Activated T-helper 2 cell treated with anti-CD3 and anti-CD28 coated beads, Interferon-gamma antibody, Interleukin-2, Interleukin-4, amounts not matched to agents 10 μg/mL and 5 μg/mL and 100 μg/mL, durations not matched to agents 14 hours and 24 hours and 36 hours (primary cell): ENCODE data around the gene DSTYK. TPM values are rescaled to one million over a fixed set of nuclear protein-coding genes. Genes with fewer than 3 reads are reported as not detected.
A peak's percentile ranks its signal among the peaks of the same experiment; 100 is the strongest.
"Not testable (repeated sequence)": the region's sequence is repeated elsewhere in the genome, so short reads cannot be mapped to it uniquely, and the experiment has no call there.

Source experiments
- DNase-seq: peaks from one replicate; pipeline ENCODE4 v3.0.0; 2021; ENCODE audit warnings: low spot score
- H3K27ac Mint-ChIP-seq: one replicate; pipeline ENCODE4 v1.8.0; 2021; ENCODE audit warnings: mixed read lengths
- H3K27me3 Mint-ChIP-seq: one replicate; pipeline ENCODE4 v1.8.0; 2021; ENCODE audit warnings: low read depth, mixed read lengths
- H3K36me3 Mint-ChIP-seq: one replicate; pipeline ENCODE4 v1.8.0; 2021; ENCODE audit warnings: low read depth, mixed read lengths
- H3K4me1 Mint-ChIP-seq: one replicate; pipeline ENCODE4 v1.8.0; 2021; ENCODE audit warnings: low read depth, mixed read lengths
- H3K4me3 Mint-ChIP-seq: one replicate; pipeline ENCODE4 v1.8.0; 2021; ENCODE audit warnings: low read depth, mild to moderate bottlenecking, moderate library complexity, mixed read lengths
- H3K9me3 Mint-ChIP-seq: one replicate; pipeline ENCODE4 v1.8.0; 2021; ENCODE audit warnings: mixed read lengths
- intact Hi-C: fragments of 100-400 bp; cut with micrococcal nuclease; formaldehyde crosslinking; loops from one replicate; pipeline ENCODE4 v1.15.1; 2023
- total RNA-seq: library from RNA; stranded (reverse); gene quantifications from 2 replicates; pipeline ENCODE4 v1.2.3, GENCODE V29; 2022

The DSTYK gene
- total RNA-seq, 1 donor from 2014 or later = 27.3 TPM

GRCh38 chr1:205236951-205237475 is 25.5 kb upstream of the DSTYK start:
- Mint-ChIP-seq H3K36me3 (peaks cover under 1% of the 10 kb centered on the region), H3K27ac (peak overlapping the region; percentile 91), H3K9me3 (no peaks in the 10 kb centered on the region), H3K4me3 (no peak overlapping the region), H3K27me3 (no peaks in the 10 kb centered on the region), H3K4me1 (peaks cover 43% of the 10 kb centered on the region)
- intact Hi-C loops = no loop called here
- DNase-seq = no peak

- Mint-ChIP-seq H3K9me3 (no peaks in the 10 kb centered on the region), H3K4me3 (no peak overlapping the region), H3K27ac (peak overlapping the region; percentile 59), H3K27me3 (no peaks in the 10 kb centered on the region), H3K4me1 (peaks cover 47% of the 10 kb centered on the region), H3K36me3 (no peaks in the 10 kb centered on the region)
- DNase-seq = no peak
- intact Hi-C loops = no loop called here
Measured at GRCh38 chr1:205236526-205236925, 25.0 kb upstream of the DSTYK start.

GRCh38 chr1:205235951-205236350 is 24.4 kb upstream of the DSTYK start:
- Mint-ChIP-seq H3K4me1 (peaks cover 48% of the 10 kb centered on the region), H3K27ac (peak overlapping the region; percentile 59), H3K9me3 (no peaks in the 10 kb centered on the region), H3K4me3 (no peak overlapping the region), H3K27me3 (no peaks in the 10 kb centered on the region), H3K36me3 (no peaks in the 10 kb centered on the region)
- intact Hi-C loops = no loop called here
- no peak for DNase-seq

GRCh38 chr1:205233986-205234385 is 22.5 kb upstream of the DSTYK start:
- H3K9me3 Mint-ChIP-seq, H3K27me3 Mint-ChIP-seq, H3K27ac Mint-ChIP-seq, DNase-seq, intact Hi-C loops, H3K4me3 Mint-ChIP-seq, H3K36me3 Mint-ChIP-seq: not testable (repeated sequence)
- peaks cover 60% of the 10 kb centered on the region for H3K4me1 Mint-ChIP-seq

GRCh38 chr1:205232945-205233397 is 21.5 kb upstream of the DSTYK start:
- H3K9me3 Mint-ChIP-seq = no peaks in the 10 kb centered on the region
- intact Hi-C loops = no loop called here
- no peak overlapping the region for H3K4me3 Mint-ChIP-seq
- peak overlapping the region; percentile 68 for H3K27ac Mint-ChIP-seq
- no peaks in the 10 kb centered on the region for H3K27me3 Mint-ChIP-seq
- no peak for DNase-seq
- no peaks in the 10 kb centered on the region for H3K36me3 Mint-ChIP-seq
- peaks cover 57% of the 10 kb centered on the region for H3K4me1 Mint-ChIP-seq

- Mint-ChIP-seq H3K27ac (peak overlapping the region; percentile 26), H3K4me3 (no peak overlapping the region), H3K4me1 (peaks cover 51% of the 10 kb centered on the region), H3K36me3 (no peaks in the 10 kb centered on the region), H3K27me3 (peaks cover under 1% of the 10 kb centered on the region), H3K9me3 (no peaks in the 10 kb centered on the region)
- intact Hi-C loops = no loop called here
- DNase-seq = no peak
Measured at GRCh38 chr1:205232127-205232820, 20.8 kb upstream of the DSTYK start.

- no peak overlapping the region for H3K27ac Mint-ChIP-seq
- H3K4me3 Mint-ChIP-seq = peak overlapping the region; percentile 45
- peaks cover 13% of the 10 kb centered on the region for H3K27me3 Mint-ChIP-seq
- no peaks in the 10 kb centered on the region for H3K36me3 Mint-ChIP-seq
- intact Hi-C loops = no loop called here
- H3K4me1 Mint-ChIP-seq = peaks cover 48% of the 10 kb centered on the region
- DNase-seq = no peak
- no peaks in the 10 kb centered on the region for H3K9me3 Mint-ChIP-seq
Measured at GRCh38 chr1:205230982-205231381, 19.5 kb upstream of the DSTYK start.

- intact Hi-C loops = loop anchor here (1.0 to 2.0 kb wide), 3 partner anchors 8 to 26 kb away; no protein-coding TSS in a partner anchor
- Mint-ChIP-seq H3K27me3 (peaks cover 22% of the 10 kb centered on the region), H3K36me3 (no peaks in the 10 kb centered on the region), H3K9me3 (no peaks in the 10 kb centered on the region), H3K27ac (no peak overlapping the region), H3K4me1 (peaks cover 48% of the 10 kb centered on the region), H3K4me3 (peak overlapping the region; percentile 97)
- DNase-seq = no peak
Measured at GRCh38 chr1:205229916-205230700, 18.6 kb upstream of the DSTYK start.

GRCh38 chr1:205229399-205229871 is 17.9 kb upstream of the DSTYK start:
- Mint-ChIP-seq H3K4me1 (peaks cover 48% of the 10 kb centered on the region), H3K27ac (peak overlapping the region; percentile 85), H3K36me3 (no peaks in the 10 kb centered on the region), H3K9me3 (no peaks in the 10 kb centered on the region), H3K4me3 (peak overlapping the region; percentile 97), H3K27me3 (peaks cover 26% of the 10 kb centered on the region)
- DNase-seq = peak; percentile 60
- intact Hi-C loops = loop anchor here (1.0 to 2.0 kb wide), 3 partner anchors 9 to 27 kb away; no protein-coding TSS in a partner anchor

- intact Hi-C loops = loop anchor here (1.0 to 2.0 kb wide), 2 partner anchors 19 to 29 kb away; no protein-coding TSS in a partner anchor
- H3K27ac Mint-ChIP-seq = no peak overlapping the region
- no peak for DNase-seq
- H3K27me3 Mint-ChIP-seq = peaks cover 30% of the 10 kb centered on the region
- H3K4me3 Mint-ChIP-seq = peak overlapping the region; percentile 97
- no peaks in the 10 kb centered on the region for H3K36me3 Mint-ChIP-seq
- no peaks in the 10 kb centered on the region for H3K9me3 Mint-ChIP-seq
- peaks cover 42% of the 10 kb centered on the region for H3K4me1 Mint-ChIP-seq
Measured at GRCh38 chr1:205228093-205228521, 16.6 kb upstream of the DSTYK start.

GRCh38 chr1:205227584-205228013 is 16.1 kb upstream of the DSTYK start, which contains the start of gene TMCC2:
TSS of gene TMCC2 (plus strand) at chr1:205227946. CDS start at chr1:205228565, 619 bp downstream.
- peak within 1 kb of the TSS; percentile 85 for H3K27ac Mint-ChIP-seq
- H3K4me1 Mint-ChIP-seq = peaks cover 39% of the 10 kb centered on the region
- H3K4me3 Mint-ChIP-seq = peak within 1 kb of the TSS; percentile 97
- no peaks in the 10 kb centered on the region for H3K36me3 Mint-ChIP-seq
- H3K9me3 Mint-ChIP-seq = no peaks in the 10 kb centered on the region
- intact Hi-C loops = loop anchor here (1.0 to 2.0 kb wide), 3 partner anchors 16 to 28 kb away; partner anchors contain the start of gene DSTYK
- DNase-seq = peak; percentile 75
- peaks cover 30% of the 10 kb centered on the region for H3K27me3 Mint-ChIP-seq

- no peak for DNase-seq
- no peaks in the 10 kb centered on the region for H3K9me3 Mint-ChIP-seq
- peak overlapping the region; percentile 69 for H3K4me3 Mint-ChIP-seq
- no peaks in the 10 kb centered on the region for H3K36me3 Mint-ChIP-seq
- no peak overlapping the region for H3K27ac Mint-ChIP-seq
- intact Hi-C loops = loop anchor here (1.0 kb wide), 1 partner anchor 16 kb away; the partner anchor contains the start of gene DSTYK
- H3K4me1 Mint-ChIP-seq = peaks cover 34% of the 10 kb centered on the region
- H3K27me3 Mint-ChIP-seq = peaks cover 32% of the 10 kb centered on the region
Measured at GRCh38 chr1:205226868-205227583, 15.5 kb upstream of the DSTYK start.
